WTC11 (cell line): ENCODE results near the gene CELF6. TPM values are rescaled to one million over a fixed set of nuclear protein-coding genes. Genes with fewer than 3 reads are reported as not detected.

Experiments used
- ATF1 ChIP-seq: sonication (generic); formaldehyde crosslinking; IDR thresholded peaks from 2 replicates; pipeline ENCODE4 v1.8.1; 2023; ENCODE audit warnings: mild to moderate bottlenecking, moderate library complexity, missing genetic modification reagents
- CBFB ChIP-seq: sonication (generic); formaldehyde crosslinking; IDR thresholded peaks from 2 replicates; pipeline ENCODE4 v1.8.1; 2022; ENCODE audit warnings: mild to moderate bottlenecking, low read depth, missing genetic modification reagents
- CDX4 ChIP-seq: fragments of 250-450 bp; sonication (Bioruptor Pico); IDR thresholded peaks from 2 replicates; pipeline ENCODE4 v1.9.0; 2021; ENCODE audit warnings: moderate library complexity, mild to moderate bottlenecking, inconsistent platforms, borderline replicate concordance
- CREB1 ChIP-seq: sonication (generic); formaldehyde crosslinking; IDR thresholded peaks from 2 replicates; pipeline ENCODE4 v1.8.0; 2023; ENCODE audit warnings: mild to moderate bottlenecking, missing genetic modification reagents
- E2F5 ChIP-seq: sonication (generic); formaldehyde crosslinking; IDR thresholded peaks from 2 replicates; pipeline ENCODE4 v1.8.1; 2022; ENCODE audit warnings: mild to moderate bottlenecking, moderate library complexity, missing genetic modification reagents
- ELF4 ChIP-seq: sonication (generic); formaldehyde crosslinking; IDR thresholded peaks from 2 replicates; pipeline ENCODE4 v1.8.1; 2022; ENCODE audit warnings: low read depth, mild to moderate bottlenecking, moderate library complexity, missing genetic modification reagents
- ETV6 ChIP-seq: sonication (generic); formaldehyde crosslinking; IDR thresholded peaks from 2 replicates; pipeline ENCODE4 v1.8.1; 2022; ENCODE audit warnings: mild to moderate bottlenecking, missing genetic modification reagents
- FOXK1 ChIP-seq: sonication (generic); formaldehyde crosslinking; IDR thresholded peaks from 2 replicates; pipeline ENCODE4 v1.8.0; 2022; ENCODE audit warnings: mild to moderate bottlenecking, moderate library complexity, missing genetic modification reagents
- GTF2I ChIP-seq: fragments of 250-450 bp; sonication (Bioruptor Pico); conservative IDR thresholded peaks from 2 replicates; pipeline ENCODE4 v1.4.0; 2021; ENCODE audit warnings: mild to moderate bottlenecking
- MAX ChIP-seq: sonication (generic); formaldehyde crosslinking; IDR thresholded peaks from 2 replicates; pipeline ENCODE4 v1.8.0; 2022; ENCODE audit warnings: mild to moderate bottlenecking, missing genetic modification reagents
- NFATC4 ChIP-seq: fragments of 250-450 bp; sonication (Bioruptor Pico); IDR thresholded peaks from 2 replicates; pipeline ENCODE4 v1.9.0; 2021; ENCODE audit warnings: mild to moderate bottlenecking
- NFE2L1 ChIP-seq: sonication (generic); formaldehyde crosslinking; IDR thresholded peaks from 2 replicates; pipeline ENCODE4 v1.8.1; 2023; ENCODE audit warnings: missing genetic modification reagents
- NFYB ChIP-seq: sonication (generic); formaldehyde crosslinking; conservative IDR thresholded peaks from 2 replicates; pipeline ENCODE4 v1.8.0; 2022; ENCODE audit warnings: low read depth, missing genetic modification reagents
- NR1H2 ChIP-seq: sonication (generic); formaldehyde crosslinking; IDR thresholded peaks from 2 replicates; pipeline ENCODE4 v1.9.0; 2021; ENCODE audit warnings: mild to moderate bottlenecking, moderate library complexity, missing genetic modification reagents
- OVOL2 ChIP-seq: fragments of 250-450 bp; sonication (Bioruptor Pico); IDR thresholded peaks from 2 replicates; pipeline ENCODE4 v1.9.0; 2021; ENCODE audit warnings: mild to moderate bottlenecking, borderline replicate concordance
- SMAD4 ChIP-seq: sonication (generic); formaldehyde crosslinking; IDR thresholded peaks from 2 replicates; pipeline ENCODE4 v1.8.0; 2022; ENCODE audit warnings: mild to moderate bottlenecking, missing genetic modification reagents
- SOX15 ChIP-seq: fragments of 250-450 bp; sonication (Bioruptor Pico); IDR thresholded peaks from 2 replicates; pipeline ENCODE4 v1.9.0; 2021; ENCODE audit warnings: mild to moderate bottlenecking
- TEAD1 ChIP-seq: sonication (generic); formaldehyde crosslinking; IDR thresholded peaks from 2 replicates; pipeline ENCODE4 v1.8.0; 2022; ENCODE audit warnings: mild to moderate bottlenecking, missing genetic modification reagents
- TP53 ChIP-seq: sonication (generic); formaldehyde crosslinking; IDR thresholded peaks from 2 replicates; pipeline ENCODE4 v1.8.1; 2023; ENCODE audit warnings: mild to moderate bottlenecking, missing genetic modification reagents
- USF1 ChIP-seq: sonication (generic); formaldehyde crosslinking; IDR thresholded peaks from 2 replicates; pipeline ENCODE4 v1.8.0; 2022; ENCODE audit warnings: mild to moderate bottlenecking, missing genetic modification reagents
- ZMAT4 ChIP-seq: fragments of 250-450 bp; sonication (Bioruptor Pico); IDR thresholded peaks from 2 replicates; pipeline ENCODE4 v1.9.0; 2021; ENCODE audit warnings: mild to moderate bottlenecking
- ZNF121 ChIP-seq: sonication (generic); formaldehyde crosslinking; IDR thresholded peaks from 2 replicates; pipeline ENCODE4 v1.8.0; 2023; ENCODE audit warnings: missing genetic modification reagents
- ZNF263 ChIP-seq: sonication (generic); formaldehyde crosslinking; IDR thresholded peaks from 2 replicates; pipeline ENCODE4 v1.8.1; 2022; ENCODE audit warnings: low read depth, mild to moderate bottlenecking, moderate library complexity, missing genetic modification reagents
- ZNF416 ChIP-seq: fragments of 250-450 bp; sonication (Bioruptor Pico); IDR thresholded peaks from 2 replicates; pipeline ENCODE4 v1.9.0; 2021; ENCODE audit warnings: mild to moderate bottlenecking, inconsistent platforms
- ZNF423 ChIP-seq: fragments of 250-450 bp; sonication (Bioruptor Pico); IDR thresholded peaks from 2 replicates; pipeline ENCODE4 v2.1.2; 2022; ENCODE audit warnings: mild to moderate bottlenecking, moderate library complexity
- ZNF425 ChIP-seq: fragments of 250-450 bp; sonication (Bioruptor Pico); conservative IDR thresholded peaks from 2 replicates; pipeline ENCODE4 v1.9.0; 2021; ENCODE audit warnings: mild to moderate bottlenecking
- ZNF671 ChIP-seq: fragments of 250-450 bp; sonication (Bioruptor Pico); IDR thresholded peaks from 2 replicates; pipeline ENCODE4 v1.8.0; 2021; ENCODE audit warnings: mild to moderate bottlenecking
- total RNA-seq: library from RNA; stranded (reverse); gene quantifications from 3 replicates; pipeline ENCODE4 v1.2.3, GENCODE V29; 2021
- TF ChIP-seq, protein P1 (sequence below): sonication (generic); formaldehyde crosslinking; IDR thresholded peaks from 2 replicates; pipeline ENCODE4 v1.8.0; 2023; ENCODE audit warnings: missing genetic modification reagents
- TF ChIP-seq, protein P2 (sequence below): sonication (generic); formaldehyde crosslinking; IDR thresholded peaks from 2 replicates; pipeline ENCODE4 v1.8.1; 2022; ENCODE audit warnings: mild to moderate bottlenecking, missing genetic modification reagents, moderate library complexity, borderline replicate concordance
- TF ChIP-seq, protein P3 (sequence below): sonication (generic); formaldehyde crosslinking; IDR thresholded peaks from 2 replicates; pipeline ENCODE4 v1.8.1; 2023; ENCODE audit warnings: mild to moderate bottlenecking, moderate library complexity, missing genetic modification reagents
- TF ChIP-seq, protein P4 (sequence below): sonication (generic); formaldehyde crosslinking; IDR thresholded peaks from 2 replicates; pipeline ENCODE4 v1.8.1; 2023; ENCODE audit warnings: mild to moderate bottlenecking, missing genetic modification reagents

CELF6 gene
- total RNA-seq, 1 experiment from 2014 or later, result not detected

- TF ChIP-seq, protein P1, sequence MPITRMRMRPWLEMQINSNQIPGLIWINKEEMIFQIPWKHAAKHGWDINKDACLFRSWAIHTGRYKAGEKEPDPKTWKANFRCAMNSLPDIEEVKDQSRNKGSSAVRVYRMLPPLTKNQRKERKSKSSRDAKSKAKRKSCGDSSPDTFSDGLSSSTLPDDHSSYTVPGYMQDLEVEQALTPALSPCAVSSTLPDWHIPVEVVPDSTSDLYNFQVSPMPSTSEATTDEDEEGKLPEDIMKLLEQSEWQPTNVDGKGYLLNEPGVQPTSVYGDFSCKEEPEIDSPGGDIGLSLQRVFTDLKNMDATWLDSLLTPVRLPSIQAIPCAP (CRISPR knock-in tag), result peak; percentile 96
- TF ChIP-seq, protein P2, sequence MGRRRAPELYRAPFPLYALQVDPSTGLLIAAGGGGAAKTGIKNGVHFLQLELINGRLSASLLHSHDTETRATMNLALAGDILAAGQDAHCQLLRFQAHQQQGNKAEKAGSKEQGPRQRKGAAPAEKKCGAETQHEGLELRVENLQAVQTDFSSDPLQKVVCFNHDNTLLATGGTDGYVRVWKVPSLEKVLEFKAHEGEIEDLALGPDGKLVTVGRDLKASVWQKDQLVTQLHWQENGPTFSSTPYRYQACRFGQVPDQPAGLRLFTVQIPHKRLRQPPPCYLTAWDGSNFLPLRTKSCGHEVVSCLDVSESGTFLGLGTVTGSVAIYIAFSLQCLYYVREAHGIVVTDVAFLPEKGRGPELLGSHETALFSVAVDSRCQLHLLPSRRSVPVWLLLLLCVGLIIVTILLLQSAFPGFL (CRISPR knock-in tag), result peak; percentile 95; the same call in 1 of the 2 replicates
- peak; percentile 75; the same call in 1 of the 2 replicates for TF ChIP-seq ZNF263 (CRISPR knock-in tag)
- TF ChIP-seq GTF2I (CRISPR knock-in tag), result no peak
- peak; percentile 96 for TF ChIP-seq E2F5 (CRISPR knock-in tag)
- peak; percentile 84; the same call in 1 of the 2 replicates for TF ChIP-seq CBFB (CRISPR knock-in tag)
- TF ChIP-seq SOX15 (CRISPR knock-in tag), result no peak
- TF ChIP-seq ZNF121, result peak; percentile 97
- no peak for TF ChIP-seq ZNF425 (CRISPR knock-in tag)
- no peak for TF ChIP-seq ZNF416
- TF ChIP-seq USF1 (CRISPR knock-in tag), result peak; percentile 85
- TF ChIP-seq ZNF671 (CRISPR knock-in tag), result no peak
- peak; percentile 98 for TF ChIP-seq CREB1 (CRISPR knock-in tag)
- TF ChIP-seq NFATC4, result no peak
- TF ChIP-seq NFYB (CRISPR knock-in tag), result peak; percentile 60
- TF ChIP-seq TEAD1 (CRISPR knock-in tag), result peak; percentile 99
- peak; percentile 97 for TF ChIP-seq FOXK1 (CRISPR knock-in tag)
- TF ChIP-seq ZMAT4 (CRISPR knock-in tag), result no peak
- TF ChIP-seq CDX4 (CRISPR knock-in tag), result no peak
- peak; percentile 98 for TF ChIP-seq NFE2L1 (CRISPR knock-in tag)
- TF ChIP-seq ATF1 (CRISPR knock-in tag), result peak; percentile 98
- TF ChIP-seq, protein P3, sequence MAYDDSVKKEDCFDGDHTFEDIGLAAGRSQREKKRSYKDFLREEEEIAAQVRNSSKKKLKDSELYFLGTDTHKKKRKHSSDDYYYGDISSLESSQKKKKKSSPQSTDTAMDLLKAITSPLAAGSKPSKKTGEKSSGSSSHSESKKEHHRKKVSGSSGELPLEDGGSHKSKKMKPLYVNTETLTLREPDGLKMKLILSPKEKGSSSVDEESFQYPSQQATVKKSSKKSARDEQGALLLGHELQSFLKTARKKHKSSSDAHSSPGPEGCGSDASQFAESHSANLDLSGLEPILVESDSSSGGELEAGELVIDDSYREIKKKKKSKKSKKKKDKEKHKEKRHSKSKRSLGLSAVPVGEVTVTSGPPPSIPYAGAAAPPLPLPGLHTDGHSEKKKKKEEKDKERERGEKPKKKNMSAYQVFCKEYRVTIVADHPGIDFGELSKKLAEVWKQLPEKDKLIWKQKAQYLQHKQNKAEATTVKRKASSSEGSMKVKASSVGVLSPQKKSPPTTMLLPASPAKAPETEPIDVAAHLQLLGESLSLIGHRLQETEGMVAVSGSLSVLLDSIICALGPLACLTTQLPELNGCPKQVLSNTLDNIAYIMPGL (CRISPR knock-in tag), result peak; percentile 94
- peak; percentile 97 for TF ChIP-seq ELF4 (CRISPR knock-in tag)
- TF ChIP-seq MAX, result peak; percentile 99
- TF ChIP-seq OVOL2 (CRISPR knock-in tag), result no peak
- TF ChIP-seq ETV6, result peak; percentile 99
- peak; percentile 98 for TF ChIP-seq TP53 (CRISPR knock-in tag)
- TF ChIP-seq, protein P4, sequence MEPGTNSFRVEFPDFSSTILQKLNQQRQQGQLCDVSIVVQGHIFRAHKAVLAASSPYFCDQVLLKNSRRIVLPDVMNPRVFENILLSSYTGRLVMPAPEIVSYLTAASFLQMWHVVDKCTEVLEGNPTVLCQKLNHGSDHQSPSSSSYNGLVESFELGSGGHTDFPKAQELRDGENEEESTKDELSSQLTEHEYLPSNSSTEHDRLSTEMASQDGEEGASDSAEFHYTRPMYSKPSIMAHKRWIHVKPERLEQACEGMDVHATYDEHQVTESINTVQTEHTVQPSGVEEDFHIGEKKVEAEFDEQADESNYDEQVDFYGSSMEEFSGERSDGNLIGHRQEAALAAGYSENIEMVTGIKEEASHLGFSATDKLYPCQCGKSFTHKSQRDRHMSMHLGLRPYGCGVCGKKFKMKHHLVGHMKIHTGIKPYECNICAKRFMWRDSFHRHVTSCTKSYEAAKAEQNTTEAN (CRISPR knock-in tag), result peak; percentile 98
- TF ChIP-seq NR1H2, result peak; percentile 72
- TF ChIP-seq SMAD4, result peak; percentile 97
- no peak for TF ChIP-seq ZNF423 (CRISPR knock-in tag)
These were observed 485 bp downstream of the CELF6 start (continued) for GRCh38 chr15:72319360-72319984.
